WTC11 (cell line): ENCODE data around the gene TNRC6C. TPM values are rescaled to one million over a fixed set of nuclear protein-coding genes. Genes with fewer than 3 reads are reported as not detected.
A peak's percentile ranks its signal among the peaks of the same experiment; 100 is the strongest.

ENCODE experiments used
- ATAC-seq: fragments of 200-7000 bp; cut with Tn5 transposase; 2 replicates; pipeline ENCODE4 v1.10.0; 2021; ENCODE audit warnings: mild to moderate bottlenecking, moderate library complexity
- CTCF ChIA-PET: fragments of 300-600 bp; sonication (Branson Sonifier 250); formaldehyde crosslinking; loops from one replicate; lab custom pipeline; 2021; ENCODE audit warnings: antibody characterized with exemption; lab: Charles Lee
- POLR2A ChIA-PET: fragments of 350-600 bp; sonication (Branson Sonifier 250); formaldehyde crosslinking; loops from one replicate; lab custom pipeline; 2021; ENCODE audit warnings: antibody characterized with exemption; lab: Charles Lee
- DNase-seq: peaks from one replicate; pipeline ENCODE4 v3.0.0; 2021; ENCODE audit warnings: low spot score
- H3K27ac Mint-ChIP-seq: 2 replicates; pipeline ENCODE4 v1.8.0; 2021; ENCODE audit warnings: mixed read lengths
- H3K27me3 Mint-ChIP-seq: 2 replicates; pipeline ENCODE4 v1.8.0; 2021; ENCODE audit warnings: low read depth, mild to moderate bottlenecking, moderate library complexity, mixed read lengths
- H3K36me3 Mint-ChIP-seq: 2 replicates; pipeline ENCODE4 v1.8.0; 2021; ENCODE audit warnings: mixed read lengths
- H3K4me1 Mint-ChIP-seq: 2 replicates; pipeline ENCODE4 v1.8.0; 2022; ENCODE audit warnings: mixed read lengths
- H3K4me3 Mint-ChIP-seq: 2 replicates; pipeline ENCODE4 v1.8.0; 2021; ENCODE audit warnings: mild to moderate bottlenecking, moderate library complexity, mixed read lengths
- H3K9me3 Mint-ChIP-seq: 2 replicates; pipeline ENCODE4 v1.8.0; 2021; ENCODE audit warnings: mixed read lengths
- ELF4 ChIP-seq: sonication (generic); formaldehyde crosslinking; IDR thresholded peaks from 2 replicates; pipeline ENCODE4 v1.8.1; 2022; ENCODE audit warnings: low read depth, mild to moderate bottlenecking, moderate library complexity, missing genetic modification reagents
- GRHL2 ChIP-seq: fragments of 250-450 bp; sonication (Bioruptor Pico); IDR thresholded peaks from 2 replicates; pipeline ENCODE4 v1.8.0; 2022; ENCODE audit warnings: mild to moderate bottlenecking, moderate library complexity; ENCODE audit not compliant: insufficient replicate concordance, severe bottlenecking
- MYBL2 ChIP-seq: sonication (generic); formaldehyde crosslinking; IDR thresholded peaks from 2 replicates; pipeline ENCODE4 v1.8.1; 2023; ENCODE audit warnings: mild to moderate bottlenecking, moderate library complexity, missing genetic modification reagents
- NFE2L1 ChIP-seq: sonication (generic); formaldehyde crosslinking; IDR thresholded peaks from 2 replicates; pipeline ENCODE4 v1.8.1; 2023; ENCODE audit warnings: missing genetic modification reagents
- TEAD4 ChIP-seq: sonication (generic); formaldehyde crosslinking; IDR thresholded peaks from 2 replicates; pipeline ENCODE4 v1.8.0; 2022; ENCODE audit warnings: mild to moderate bottlenecking, missing genetic modification reagents
- ZNF138 ChIP-seq: sonication (generic); formaldehyde crosslinking; conservative IDR thresholded peaks from 2 replicates; pipeline ENCODE4 v1.8.1; 2022; ENCODE audit warnings: mild to moderate bottlenecking, moderate library complexity, missing genetic modification reagents
- ZNF423 ChIP-seq: fragments of 250-450 bp; sonication (Bioruptor Pico); IDR thresholded peaks from 2 replicates; pipeline ENCODE4 v2.1.2; 2022; ENCODE audit warnings: mild to moderate bottlenecking, moderate library complexity
- total RNA-seq: library from RNA; stranded (reverse); gene quantifications from 3 replicates; pipeline ENCODE4 v1.2.3, GENCODE V29; 2021
- TF ChIP-seq, protein P1 (sequence below): sonication (generic); formaldehyde crosslinking; IDR thresholded peaks from 2 replicates; pipeline ENCODE4 v1.8.1; 2023; ENCODE audit warnings: mild to moderate bottlenecking, missing genetic modification reagents, moderate library complexity
- TF ChIP-seq, protein P2 (sequence below): sonication (generic); formaldehyde crosslinking; IDR thresholded peaks from 2 replicates; pipeline ENCODE4 v1.8.1; 2023; ENCODE audit warnings: mild to moderate bottlenecking, missing genetic modification reagents, moderate library complexity
- TF ChIP-seq, protein P3 (sequence below): sonication (generic); formaldehyde crosslinking; IDR thresholded peaks from 2 replicates; pipeline ENCODE4 v1.8.1; 2022; ENCODE audit warnings: low read depth, missing genetic modification reagents, borderline replicate concordance
- TF ChIP-seq, protein P4 (sequence below): fragments of 250-450 bp; sonication (Bioruptor Pico); IDR thresholded peaks from 2 replicates; pipeline ENCODE4 v2.1.2; 2022; ENCODE audit warnings: mild to moderate bottlenecking, moderate library complexity
- TF ChIP-seq, protein P5 (sequence below): sonication (generic); formaldehyde crosslinking; IDR thresholded peaks from 2 replicates; pipeline ENCODE4 v1.8.1; 2022; ENCODE audit warnings: mild to moderate bottlenecking, missing genetic modification reagents, moderate library complexity, borderline replicate concordance
- TF ChIP-seq, protein P6 (sequence below): fragments of 200-600 bp; IDR thresholded peaks from 2 replicates; pipeline ENCODE4 v1.8.0; 2022; ENCODE audit warnings: antibody characterized with exemption
- TF ChIP-seq, protein P7 (sequence below): fragments of 250-450 bp; sonication (Bioruptor Pico); IDR thresholded peaks from 2 replicates; pipeline ENCODE4 v1.8.0; 2021; ENCODE audit warnings: mild to moderate bottlenecking
- TF ChIP-seq, protein P8 (sequence below): sonication (generic); formaldehyde crosslinking; IDR thresholded peaks from 2 replicates; pipeline ENCODE4 v1.8.1; 2023; ENCODE audit warnings: mild to moderate bottlenecking, missing genetic modification reagents, borderline replicate concordance

TNRC6C gene
- total RNA-seq, 1 experiment from 2014 or later: 52.3 TPM

DNA sequence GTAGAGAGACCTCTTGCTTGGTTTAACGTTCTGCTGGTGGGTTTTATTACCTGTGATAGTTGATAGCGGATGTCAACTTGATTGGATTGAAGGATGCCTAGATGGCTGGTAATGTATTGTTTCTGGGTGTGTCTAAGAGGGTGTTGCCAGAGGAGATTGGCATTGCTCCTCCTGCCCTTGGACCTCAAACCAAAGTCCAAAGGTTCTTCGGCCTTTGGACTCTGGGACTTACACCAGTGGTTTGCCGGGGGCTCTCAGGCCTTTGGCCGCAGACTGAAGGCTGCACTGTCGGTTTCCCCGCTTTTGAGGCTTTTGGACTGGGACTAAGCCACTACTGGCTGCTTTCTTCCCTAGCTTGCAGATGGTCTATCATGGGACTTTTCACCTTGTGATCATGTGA, 17.5 kb upstream of the TNRC6C start (continued):
- TF ChIP-seq, protein P1, sequence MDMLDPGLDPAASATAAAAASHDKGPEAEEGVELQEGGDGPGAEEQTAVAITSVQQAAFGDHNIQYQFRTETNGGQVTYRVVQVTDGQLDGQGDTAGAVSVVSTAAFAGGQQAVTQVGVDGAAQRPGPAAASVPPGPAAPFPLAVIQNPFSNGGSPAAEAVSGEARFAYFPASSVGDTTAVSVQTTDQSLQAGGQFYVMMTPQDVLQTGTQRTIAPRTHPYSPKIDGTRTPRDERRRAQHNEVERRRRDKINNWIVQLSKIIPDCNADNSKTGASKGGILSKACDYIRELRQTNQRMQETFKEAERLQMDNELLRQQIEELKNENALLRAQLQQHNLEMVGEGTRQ (CRISPR knock-in tag): no peak
- TF ChIP-seq NFE2L1 (CRISPR knock-in tag) (no peak), GRHL2 (no peak)

DNA sequence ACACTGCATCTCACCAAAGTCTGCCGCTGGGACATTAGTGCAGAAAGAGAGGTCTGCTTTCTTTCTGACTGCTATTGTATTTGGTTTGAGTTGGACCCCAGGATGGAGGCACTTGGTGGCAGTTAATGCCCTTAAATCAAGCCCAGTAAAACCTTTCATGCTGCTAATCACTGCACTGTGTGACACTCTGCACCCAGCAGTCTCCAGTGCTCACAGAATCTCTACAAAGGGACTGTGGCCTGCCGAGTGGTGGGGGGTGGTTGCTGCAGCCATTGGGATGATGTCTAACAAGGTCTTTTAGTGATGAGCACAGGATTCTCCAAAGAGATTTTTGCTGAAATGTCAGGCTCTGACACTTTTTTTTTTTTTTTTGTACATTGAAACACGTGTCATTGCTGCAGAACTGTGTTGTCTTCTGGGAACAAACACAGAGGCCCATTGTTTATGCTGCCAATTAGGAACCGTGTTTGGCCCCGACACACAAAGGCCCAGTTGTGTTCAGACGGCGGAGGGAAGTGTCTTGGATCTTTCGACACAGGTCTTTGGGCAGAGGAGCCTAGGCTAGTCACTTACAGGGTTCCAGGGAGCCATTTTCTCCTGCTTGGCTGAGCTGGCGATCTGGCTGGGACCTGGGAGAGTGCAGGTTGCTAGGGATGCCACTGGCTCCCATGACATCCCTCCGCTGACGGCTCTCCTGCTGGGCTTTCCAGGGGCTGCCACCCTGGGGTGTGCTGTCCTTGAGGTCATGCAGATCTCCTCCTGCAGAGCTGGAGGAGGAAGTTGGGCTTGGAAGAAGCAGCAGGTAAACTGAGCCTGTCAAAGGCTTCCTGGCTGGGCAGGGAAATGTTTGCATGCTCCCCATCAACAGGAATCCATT, 16.2 kb upstream of the TNRC6C start:
- H3K27me3 Mint-ChIP-seq: no peaks in the 10 kb centered on the region
- ChIA-PET POLR2A (no interaction called here), CTCF (interaction anchor here (1.4 kb wide), 1 partner anchor 50 kb away, joined by 5 read pairs; no protein-coding TSS in a partner anchor)
- ATAC-seq: no peak
- H3K4me3 Mint-ChIP-seq: no peak overlapping the region
- no peak overlapping the region for H3K27ac Mint-ChIP-seq
- no peaks in the 10 kb centered on the region; the same call in 1 of the 2 replicates for H3K36me3 Mint-ChIP-seq
- no peaks in the 10 kb centered on the region; the same call in 1 of the 2 replicates for H3K9me3 Mint-ChIP-seq
- TF ChIP-seq ZNF138 (no peak), ZNF423 (CRISPR knock-in tag) (peak; percentile 68)
- peaks cover 7% of the 10 kb centered on the region for H3K4me1 Mint-ChIP-seq
- DNase-seq: no peak

DNA sequence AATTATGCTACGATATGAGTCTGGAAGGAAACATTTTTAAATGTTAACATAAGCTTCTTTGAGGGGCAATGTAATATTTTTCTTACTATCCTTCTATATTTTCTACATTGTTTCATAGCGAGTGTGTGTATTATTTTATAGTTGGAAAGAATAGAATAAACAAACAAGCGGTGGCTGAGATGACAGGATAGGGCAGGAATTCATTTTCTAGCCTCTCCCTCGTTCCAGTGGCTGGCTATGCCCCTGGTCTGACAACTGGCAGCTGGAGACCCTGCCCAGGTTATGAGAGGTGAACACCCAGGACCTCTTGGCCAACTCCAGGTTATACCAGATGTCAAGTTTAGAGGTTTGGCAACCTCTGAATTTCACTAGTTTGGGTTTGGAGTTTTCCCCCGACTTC, 14.5 kb upstream of the TNRC6C start:
- TF ChIP-seq, protein P2, sequence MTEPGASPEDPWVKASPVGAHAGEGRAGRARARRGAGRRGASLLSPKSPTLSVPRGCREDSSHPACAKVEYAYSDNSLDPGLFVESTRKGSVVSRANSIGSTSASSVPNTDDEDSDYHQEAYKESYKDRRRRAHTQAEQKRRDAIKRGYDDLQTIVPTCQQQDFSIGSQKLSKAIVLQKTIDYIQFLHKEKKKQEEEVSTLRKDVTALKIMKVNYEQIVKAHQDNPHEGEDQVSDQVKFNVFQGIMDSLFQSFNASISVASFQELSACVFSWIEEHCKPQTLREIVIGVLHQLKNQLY (CRISPR knock-in tag): no peak
- TF ChIP-seq TEAD4 (no peak), MYBL2 (CRISPR knock-in tag) (no peak), ELF4 (CRISPR knock-in tag) (no peak)
- TF ChIP-seq, protein P3, sequence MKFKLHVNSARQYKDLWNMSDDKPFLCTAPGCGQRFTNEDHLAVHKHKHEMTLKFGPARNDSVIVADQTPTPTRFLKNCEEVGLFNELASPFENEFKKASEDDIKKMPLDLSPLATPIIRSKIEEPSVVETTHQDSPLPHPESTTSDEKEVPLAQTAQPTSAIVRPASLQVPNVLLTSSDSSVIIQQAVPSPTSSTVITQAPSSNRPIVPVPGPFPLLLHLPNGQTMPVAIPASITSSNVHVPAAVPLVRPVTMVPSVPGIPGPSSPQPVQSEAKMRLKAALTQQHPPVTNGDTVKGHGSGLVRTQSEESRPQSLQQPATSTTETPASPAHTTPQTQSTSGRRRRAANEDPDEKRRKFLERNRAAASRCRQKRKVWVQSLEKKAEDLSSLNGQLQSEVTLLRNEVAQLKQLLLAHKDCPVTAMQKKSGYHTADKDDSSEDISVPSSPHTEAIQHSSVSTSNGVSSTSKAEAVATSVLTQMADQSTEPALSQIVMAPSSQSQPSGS (CRISPR knock-in tag): no peak
- TF ChIP-seq, protein P4, sequence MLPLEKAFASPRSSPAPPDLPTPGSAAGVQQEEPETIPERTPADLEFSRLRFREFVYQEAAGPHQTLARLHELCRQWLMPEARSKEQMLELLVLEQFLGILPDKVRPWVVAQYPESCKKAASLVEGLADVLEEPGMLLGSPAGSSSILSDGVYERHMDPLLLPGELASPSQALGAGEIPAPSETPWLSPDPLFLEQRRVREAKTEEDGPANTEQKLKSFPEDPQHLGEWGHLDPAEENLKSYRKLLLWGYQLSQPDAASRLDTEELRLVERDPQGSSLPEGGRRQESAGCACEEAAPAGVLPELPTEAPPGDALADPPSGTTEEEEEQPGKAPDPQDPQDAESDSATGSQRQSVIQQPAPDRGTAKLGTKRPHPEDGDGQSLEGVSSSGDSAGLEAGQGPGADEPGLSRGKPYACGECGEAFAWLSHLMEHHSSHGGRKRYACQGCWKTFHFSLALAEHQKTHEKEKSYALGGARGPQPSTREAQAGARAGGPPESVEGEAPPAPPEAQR (CRISPR knock-in tag): no peak
- TF ChIP-seq, protein P5, sequence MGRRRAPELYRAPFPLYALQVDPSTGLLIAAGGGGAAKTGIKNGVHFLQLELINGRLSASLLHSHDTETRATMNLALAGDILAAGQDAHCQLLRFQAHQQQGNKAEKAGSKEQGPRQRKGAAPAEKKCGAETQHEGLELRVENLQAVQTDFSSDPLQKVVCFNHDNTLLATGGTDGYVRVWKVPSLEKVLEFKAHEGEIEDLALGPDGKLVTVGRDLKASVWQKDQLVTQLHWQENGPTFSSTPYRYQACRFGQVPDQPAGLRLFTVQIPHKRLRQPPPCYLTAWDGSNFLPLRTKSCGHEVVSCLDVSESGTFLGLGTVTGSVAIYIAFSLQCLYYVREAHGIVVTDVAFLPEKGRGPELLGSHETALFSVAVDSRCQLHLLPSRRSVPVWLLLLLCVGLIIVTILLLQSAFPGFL (CRISPR knock-in tag): no peak
- TF ChIP-seq, protein P6, sequence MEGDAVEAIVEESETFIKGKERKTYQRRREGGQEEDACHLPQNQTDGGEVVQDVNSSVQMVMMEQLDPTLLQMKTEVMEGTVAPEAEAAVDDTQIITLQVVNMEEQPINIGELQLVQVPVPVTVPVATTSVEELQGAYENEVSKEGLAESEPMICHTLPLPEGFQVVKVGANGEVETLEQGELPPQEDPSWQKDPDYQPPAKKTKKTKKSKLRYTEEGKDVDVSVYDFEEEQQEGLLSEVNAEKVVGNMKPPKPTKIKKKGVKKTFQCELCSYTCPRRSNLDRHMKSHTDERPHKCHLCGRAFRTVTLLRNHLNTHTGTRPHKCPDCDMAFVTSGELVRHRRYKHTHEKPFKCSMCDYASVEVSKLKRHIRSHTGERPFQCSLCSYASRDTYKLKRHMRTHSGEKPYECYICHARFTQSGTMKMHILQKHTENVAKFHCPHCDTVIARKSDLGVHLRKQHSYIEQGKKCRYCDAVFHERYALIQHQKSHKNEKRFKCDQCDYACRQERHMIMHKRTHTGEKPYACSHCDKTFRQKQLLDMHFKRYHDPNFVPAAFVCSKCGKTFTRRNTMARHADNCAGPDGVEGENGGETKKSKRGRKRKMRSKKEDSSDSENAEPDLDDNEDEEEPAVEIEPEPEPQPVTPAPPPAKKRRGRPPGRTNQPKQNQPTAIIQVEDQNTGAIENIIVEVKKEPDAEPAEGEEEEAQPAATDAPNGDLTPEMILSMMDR: no peak
- TF ChIP-seq, protein P7, sequence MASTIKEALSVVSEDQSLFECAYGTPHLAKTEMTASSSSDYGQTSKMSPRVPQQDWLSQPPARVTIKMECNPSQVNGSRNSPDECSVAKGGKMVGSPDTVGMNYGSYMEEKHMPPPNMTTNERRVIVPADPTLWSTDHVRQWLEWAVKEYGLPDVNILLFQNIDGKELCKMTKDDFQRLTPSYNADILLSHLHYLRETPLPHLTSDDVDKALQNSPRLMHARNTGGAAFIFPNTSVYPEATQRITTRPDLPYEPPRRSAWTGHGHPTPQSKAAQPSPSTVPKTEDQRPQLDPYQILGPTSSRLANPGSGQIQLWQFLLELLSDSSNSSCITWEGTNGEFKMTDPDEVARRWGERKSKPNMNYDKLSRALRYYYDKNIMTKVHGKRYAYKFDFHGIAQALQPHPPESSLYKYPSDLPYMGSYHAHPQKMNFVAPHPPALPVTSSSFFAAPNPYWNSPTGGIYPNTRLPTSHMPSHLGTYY: no peak
- TF ChIP-seq, protein P8, sequence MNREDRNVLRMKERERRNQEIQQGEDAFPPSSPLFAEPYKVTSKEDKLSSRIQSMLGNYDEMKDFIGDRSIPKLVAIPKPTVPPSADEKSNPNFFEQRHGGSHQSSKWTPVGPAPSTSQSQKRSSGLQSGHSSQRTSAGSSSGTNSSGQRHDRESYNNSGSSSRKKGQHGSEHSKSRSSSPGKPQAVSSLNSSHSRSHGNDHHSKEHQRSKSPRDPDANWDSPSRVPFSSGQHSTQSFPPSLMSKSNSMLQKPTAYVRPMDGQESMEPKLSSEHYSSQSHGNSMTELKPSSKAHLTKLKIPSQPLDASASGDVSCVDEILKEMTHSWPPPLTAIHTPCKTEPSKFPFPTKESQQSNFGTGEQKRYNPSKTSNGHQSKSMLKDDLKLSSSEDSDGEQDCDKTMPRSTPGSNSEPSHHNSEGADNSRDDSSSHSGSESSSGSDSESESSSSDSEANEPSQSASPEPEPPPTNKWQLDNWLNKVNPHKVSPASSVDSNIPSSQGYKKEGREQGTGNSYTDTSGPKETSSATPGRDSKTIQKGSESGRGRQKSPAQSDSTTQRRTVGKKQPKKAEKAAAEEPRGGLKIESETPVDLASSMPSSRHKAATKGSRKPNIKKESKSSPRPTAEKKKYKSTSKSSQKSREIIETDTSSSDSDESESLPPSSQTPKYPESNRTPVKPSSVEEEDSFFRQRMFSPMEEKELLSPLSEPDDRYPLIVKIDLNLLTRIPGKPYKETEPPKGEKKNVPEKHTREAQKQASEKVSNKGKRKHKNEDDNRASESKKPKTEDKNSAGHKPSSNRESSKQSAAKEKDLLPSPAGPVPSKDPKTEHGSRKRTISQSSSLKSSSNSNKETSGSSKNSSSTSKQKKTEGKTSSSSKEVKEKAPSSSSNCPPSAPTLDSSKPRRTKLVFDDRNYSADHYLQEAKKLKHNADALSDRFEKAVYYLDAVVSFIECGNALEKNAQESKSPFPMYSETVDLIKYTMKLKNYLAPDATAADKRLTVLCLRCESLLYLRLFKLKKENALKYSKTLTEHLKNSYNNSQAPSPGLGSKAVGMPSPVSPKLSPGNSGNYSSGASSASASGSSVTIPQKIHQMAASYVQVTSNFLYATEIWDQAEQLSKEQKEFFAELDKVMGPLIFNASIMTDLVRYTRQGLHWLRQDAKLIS (CRISPR knock-in tag): no peak
- TF ChIP-seq, all 79 proteins: peak for 0
- no peak for DNase-seq
- H3K27me3 Mint-ChIP-seq: no peaks in the 10 kb centered on the region
- no peak overlapping the region for H3K4me3 Mint-ChIP-seq
- POLR2A ChIA-PET: interaction anchor here (0.9 kb wide), 1 partner anchor 15 kb away, joined by 5 read pairs; the partner anchor contains the start of gene TNRC6C
- no peak overlapping the region for H3K27ac Mint-ChIP-seq
- peaks cover 6% of the 10 kb centered on the region for H3K9me3 Mint-ChIP-seq
- CTCF ChIA-PET: interaction anchor here (1.4 kb wide), 1 partner anchor 52 kb away, joined by 5 read pairs; no protein-coding TSS in a partner anchor
- peaks cover 13% of the 10 kb centered on the region for H3K4me1 Mint-ChIP-seq
- no peaks in the 10 kb centered on the region; the same call in 1 of the 2 replicates for H3K36me3 Mint-ChIP-seq
- no peak for ATAC-seq
